Measurements from ENCODE around the gene PIBF1. TPM values are rescaled to one million over a fixed set of nuclear protein-coding genes. Genes with fewer than 3 reads are reported as not detected.

Gene PIBF1
- total RNA-seq, 2 donors from 2014 or later = 11.5 to 18.3 TPM

DNA sequence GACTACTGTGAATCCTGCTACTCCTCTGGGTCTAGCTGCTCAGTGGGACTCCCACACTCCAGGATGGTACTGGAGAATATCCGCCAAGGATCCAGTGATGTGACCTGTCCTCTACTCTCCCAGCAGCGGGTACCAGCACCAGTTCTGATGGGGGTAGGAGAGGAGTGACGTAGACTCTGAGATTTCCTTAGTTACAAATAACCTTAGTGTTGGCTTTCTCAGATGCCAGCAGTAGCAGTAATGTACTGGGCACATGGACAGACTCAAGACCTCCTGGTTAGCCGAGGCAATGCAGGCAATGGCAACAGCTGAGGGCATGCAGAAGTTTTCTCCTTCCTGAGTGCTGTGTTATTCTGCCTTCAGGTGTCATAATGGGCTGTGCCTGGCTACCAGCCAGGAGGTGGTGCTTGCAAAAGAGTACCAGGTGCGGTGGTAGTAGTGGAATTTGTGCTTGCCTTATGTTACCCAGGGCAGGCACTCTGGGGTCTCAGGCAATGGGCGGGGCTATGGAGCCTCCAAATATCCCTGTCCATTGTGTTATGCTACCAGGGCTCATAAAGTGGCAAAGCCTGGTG lies 171.5 kb downstream of the PIBF1 start:
- Histone ChIP-seq H3K4me1 (ENCODE audit: control insufficient read depth in 1 of 2, low read depth in 2 of 2) (no peaks in the 10 kb centered on the region), H3K9me3 (no peaks in the 10 kb centered on the region), H3K36me3 (no peaks in the 10 kb centered on the region), H3K4me3 (no peak overlapping the region), H3K27me3 (replicated peaks; ENCODE audit: insufficient read depth) (no peaks in the 10 kb centered on the region), H3K27ac (no peak overlapping the region)
- TF ChIP-seq, protein P1, sequence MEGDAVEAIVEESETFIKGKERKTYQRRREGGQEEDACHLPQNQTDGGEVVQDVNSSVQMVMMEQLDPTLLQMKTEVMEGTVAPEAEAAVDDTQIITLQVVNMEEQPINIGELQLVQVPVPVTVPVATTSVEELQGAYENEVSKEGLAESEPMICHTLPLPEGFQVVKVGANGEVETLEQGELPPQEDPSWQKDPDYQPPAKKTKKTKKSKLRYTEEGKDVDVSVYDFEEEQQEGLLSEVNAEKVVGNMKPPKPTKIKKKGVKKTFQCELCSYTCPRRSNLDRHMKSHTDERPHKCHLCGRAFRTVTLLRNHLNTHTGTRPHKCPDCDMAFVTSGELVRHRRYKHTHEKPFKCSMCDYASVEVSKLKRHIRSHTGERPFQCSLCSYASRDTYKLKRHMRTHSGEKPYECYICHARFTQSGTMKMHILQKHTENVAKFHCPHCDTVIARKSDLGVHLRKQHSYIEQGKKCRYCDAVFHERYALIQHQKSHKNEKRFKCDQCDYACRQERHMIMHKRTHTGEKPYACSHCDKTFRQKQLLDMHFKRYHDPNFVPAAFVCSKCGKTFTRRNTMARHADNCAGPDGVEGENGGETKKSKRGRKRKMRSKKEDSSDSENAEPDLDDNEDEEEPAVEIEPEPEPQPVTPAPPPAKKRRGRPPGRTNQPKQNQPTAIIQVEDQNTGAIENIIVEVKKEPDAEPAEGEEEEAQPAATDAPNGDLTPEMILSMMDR (IDR thresholded peaks at IDR 0.05) = no peak
- DNase-seq (ENCODE audit: low spot score) (no peak), ATAC-seq (ENCODE audit: insufficient number of reproducible peaks, low FRiP score, low read depth) (no peak)

DNA sequence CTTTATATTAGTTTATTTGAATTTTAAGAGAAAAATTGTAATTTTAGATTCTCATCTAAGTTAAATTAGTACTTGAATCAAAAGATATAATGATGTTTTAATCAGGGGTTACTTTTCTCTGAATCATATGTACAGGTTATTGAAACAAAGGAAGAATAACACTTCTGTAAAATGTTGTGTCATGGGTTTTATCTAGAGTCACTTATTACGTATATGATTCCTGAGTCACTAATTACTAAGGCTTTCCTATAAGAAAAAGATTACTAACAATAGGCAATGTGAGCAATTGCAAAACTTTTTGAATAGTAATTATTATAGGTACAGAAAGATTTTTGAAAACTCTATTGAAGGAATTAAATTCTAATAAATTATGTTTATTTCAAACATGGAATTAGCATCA lies 177.7 kb downstream of the PIBF1 start:
- DNase-seq (ENCODE audit: low spot score) = no peak

DNA sequence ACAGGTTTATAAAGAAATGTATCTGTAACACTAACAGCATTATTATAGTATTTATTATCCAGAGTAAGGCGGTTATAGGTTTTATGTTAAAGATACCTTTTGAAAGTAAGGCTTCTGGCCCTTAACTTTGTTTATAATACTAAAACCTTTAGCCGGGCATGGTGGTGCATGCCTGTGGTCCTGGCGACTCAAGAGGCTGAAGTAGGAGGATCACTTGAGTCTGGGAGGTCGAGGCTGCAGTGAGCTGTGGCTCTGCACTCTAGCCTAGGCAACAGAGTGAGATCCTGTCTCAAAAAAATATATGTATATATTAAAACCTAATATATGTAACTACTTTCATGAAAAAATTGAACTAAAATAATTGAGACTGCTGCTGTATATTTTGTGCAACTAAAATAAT lies 178.2 kb downstream of the PIBF1 start:
- Histone ChIP-seq H3K4me1 (ENCODE audit: control insufficient read depth in 1 of 2, low read depth in 2 of 2) (no peaks in the 10 kb centered on the region), H3K27me3 (replicated peaks; ENCODE audit: insufficient read depth) (no peaks in the 10 kb centered on the region), H3K27ac (no peak overlapping the region), H3K9me3 (no peaks in the 10 kb centered on the region), H3K4me3 (no peak overlapping the region), H3K36me3 (no peaks in the 10 kb centered on the region)
- no peak for ATAC-seq (ENCODE audit: insufficient number of reproducible peaks, low FRiP score, low read depth)
- no peak for DNase-seq (ENCODE audit: low spot score)
- TF ChIP-seq, protein P1 (IDR thresholded peaks at IDR 0.05) = no peak

More for the DNA sequence above, 177.7 kb downstream of the PIBF1 start:
- no peaks in the 10 kb centered on the region for H3K4me1 ChIP-seq (ENCODE audit: control insufficient read depth in 1 of 2, low read depth in 2 of 2)
- H3K4me3 ChIP-seq = no peak overlapping the region
- TF ChIP-seq, protein P1 (IDR thresholded peaks at IDR 0.05) = no peak
- no peaks in the 10 kb centered on the region for H3K9me3 ChIP-seq
- no peak for ATAC-seq (ENCODE audit: insufficient number of reproducible peaks, low FRiP score, low read depth)
- no peaks in the 10 kb centered on the region for H3K27me3 ChIP-seq (replicated peaks; ENCODE audit: insufficient read depth)
- H3K36me3 ChIP-seq = no peaks in the 10 kb centered on the region
- no peak overlapping the region for H3K27ac ChIP-seq

DNA sequence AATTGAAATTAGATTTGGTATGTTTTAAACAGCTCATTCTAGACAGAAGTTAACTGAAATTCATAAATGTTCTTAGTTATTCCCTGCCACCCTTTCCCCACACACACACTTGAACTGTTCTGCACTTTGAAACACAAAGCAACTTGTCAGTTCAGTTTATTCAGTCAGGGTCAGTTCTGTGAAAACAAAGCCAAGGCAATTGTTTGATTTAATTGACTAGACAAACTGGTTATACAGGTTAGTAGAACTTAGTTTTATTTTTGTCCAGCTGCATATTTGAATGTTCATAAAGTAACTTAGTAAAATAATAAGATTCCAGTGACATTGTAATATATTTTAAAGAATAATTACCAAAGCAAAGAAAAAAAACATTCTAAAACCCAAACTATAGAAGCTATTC lies 178.6 kb downstream of the PIBF1 start:
- Histone ChIP-seq H3K27ac (no peak overlapping the region), H3K36me3 (no peaks in the 10 kb centered on the region), H3K4me3 (no peak overlapping the region), H3K4me1 (ENCODE audit: control insufficient read depth in 1 of 2, low read depth in 2 of 2) (no peaks in the 10 kb centered on the region), H3K9me3 (no peaks in the 10 kb centered on the region), H3K27me3 (replicated peaks; ENCODE audit: insufficient read depth) (no peaks in the 10 kb centered on the region)
- ATAC-seq (ENCODE audit: insufficient number of reproducible peaks, low FRiP score, low read depth) (no peak), DNase-seq (ENCODE audit: low spot score) (no peak)
- TF ChIP-seq, protein P1 (IDR thresholded peaks at IDR 0.05) = no peak

DNA sequence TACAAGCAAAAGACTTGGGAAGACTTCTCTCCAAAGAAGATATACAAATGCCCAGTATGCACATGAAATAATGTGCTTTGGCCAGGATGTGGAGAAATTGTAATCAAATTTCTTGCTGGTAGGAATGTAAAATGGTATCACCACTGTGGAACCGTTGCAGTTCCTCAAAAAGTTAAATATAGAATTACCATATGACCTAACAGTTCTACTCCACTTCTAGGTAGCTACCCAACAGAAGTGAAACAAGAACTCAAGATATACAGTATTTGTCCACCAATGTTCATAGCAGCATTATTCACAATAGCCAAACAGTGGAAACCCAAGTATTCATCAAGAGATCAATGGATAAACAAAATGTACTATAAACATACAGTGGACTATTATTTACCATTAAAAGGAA lies 181.8 kb downstream of the PIBF1 start:
- Histone ChIP-seq H3K27me3 (replicated peaks; ENCODE audit: insufficient read depth) (no peaks in the 10 kb centered on the region), H3K4me1 (ENCODE audit: control insufficient read depth in 1 of 2, low read depth in 2 of 2) (no peaks in the 10 kb centered on the region), H3K27ac (no peak overlapping the region), H3K9me3 (no peaks in the 10 kb centered on the region), H3K4me3 (no peak overlapping the region), H3K36me3 (no peaks in the 10 kb centered on the region)
- ATAC-seq (ENCODE audit: insufficient number of reproducible peaks, low FRiP score, low read depth) (no peak), DNase-seq (ENCODE audit: low spot score) (no peak)
- TF ChIP-seq, protein P1 (IDR thresholded peaks at IDR 0.05) = no peak

Data from thoracic aorta (tissue), 2 donors.